GM18526 (cell line): Measurements from ENCODE around the gene HMGCS1.

Experiments
- POLR2A ChIP-seq: IDR thresholded peaks from 3 replicates; pipeline ENCODE4 v1.6.1; 2011; ENCODE audit not compliant: insufficient read length; ENCODE audit errors: extremely low read depth

The HMGCS1 gene

DNA sequence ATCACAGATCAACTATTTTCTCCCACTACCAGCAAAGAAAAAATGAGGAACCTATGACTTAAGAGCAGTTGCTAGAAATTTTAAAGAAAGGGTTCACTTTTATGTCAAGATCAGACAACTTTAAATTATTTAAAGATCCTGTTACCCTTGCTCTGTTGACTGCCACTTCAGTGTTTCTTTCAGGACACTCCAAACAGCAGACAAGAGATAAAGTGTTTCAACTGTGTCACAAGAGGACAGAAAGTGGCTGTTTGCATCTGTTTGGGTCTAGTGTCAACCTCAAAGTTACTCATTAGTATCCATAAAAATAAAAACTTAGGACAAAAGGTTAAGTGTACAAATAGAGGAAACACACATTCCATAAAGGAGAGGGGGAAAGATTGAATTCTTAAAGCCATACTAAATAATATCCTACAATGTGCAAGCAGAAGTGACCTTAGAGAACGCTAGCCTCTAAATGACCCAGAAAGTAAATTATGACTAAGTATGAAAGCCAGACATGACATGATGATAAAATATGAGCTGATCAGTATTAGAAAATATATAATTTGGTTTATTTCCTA is 24.9 kb downstream of the HMGCS1 start:
- TF ChIP-seq POLR2A, result no peak

DNA sequence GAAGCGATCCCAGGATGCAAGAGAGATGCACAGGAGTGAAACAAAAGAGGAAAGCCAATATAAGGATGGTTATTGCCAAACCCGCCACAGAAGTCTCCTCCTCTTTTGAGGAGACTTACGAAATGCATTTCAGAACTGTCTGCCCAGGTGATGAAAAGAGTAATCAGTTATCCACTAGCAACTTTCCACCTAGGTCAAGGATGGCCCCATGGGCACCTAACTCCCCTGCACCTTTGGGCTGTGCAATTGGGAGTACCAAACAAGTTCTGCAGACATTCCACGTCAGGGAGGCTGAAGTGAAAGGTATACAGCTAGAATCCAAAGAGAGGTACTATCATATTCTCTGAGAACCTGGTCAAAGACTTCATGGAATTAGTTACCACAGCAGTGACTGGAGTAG is 25.7 kb downstream of the HMGCS1 start:
- no peak for TF ChIP-seq POLR2A

DNA sequence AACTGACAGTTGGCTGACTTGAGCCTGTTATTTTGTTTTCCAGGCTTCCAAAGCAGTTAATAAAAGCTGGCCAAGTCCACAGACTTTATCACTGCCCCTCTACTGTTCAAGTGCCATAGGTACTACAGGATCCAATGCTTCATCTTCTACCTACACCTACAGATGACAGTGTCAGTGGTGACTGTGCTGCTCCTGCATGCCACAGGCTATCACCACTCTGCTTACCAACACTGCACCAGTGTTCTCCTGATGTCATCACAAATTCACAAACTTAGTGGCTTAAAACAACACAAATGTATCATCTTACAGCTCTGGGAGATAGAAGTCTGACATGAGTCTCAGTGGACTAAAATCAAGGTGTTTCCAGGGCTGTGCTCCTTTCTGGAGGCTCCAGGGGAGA is 26.6 kb downstream of the HMGCS1 start:
- TF ChIP-seq POLR2A, result no peak

DNA sequence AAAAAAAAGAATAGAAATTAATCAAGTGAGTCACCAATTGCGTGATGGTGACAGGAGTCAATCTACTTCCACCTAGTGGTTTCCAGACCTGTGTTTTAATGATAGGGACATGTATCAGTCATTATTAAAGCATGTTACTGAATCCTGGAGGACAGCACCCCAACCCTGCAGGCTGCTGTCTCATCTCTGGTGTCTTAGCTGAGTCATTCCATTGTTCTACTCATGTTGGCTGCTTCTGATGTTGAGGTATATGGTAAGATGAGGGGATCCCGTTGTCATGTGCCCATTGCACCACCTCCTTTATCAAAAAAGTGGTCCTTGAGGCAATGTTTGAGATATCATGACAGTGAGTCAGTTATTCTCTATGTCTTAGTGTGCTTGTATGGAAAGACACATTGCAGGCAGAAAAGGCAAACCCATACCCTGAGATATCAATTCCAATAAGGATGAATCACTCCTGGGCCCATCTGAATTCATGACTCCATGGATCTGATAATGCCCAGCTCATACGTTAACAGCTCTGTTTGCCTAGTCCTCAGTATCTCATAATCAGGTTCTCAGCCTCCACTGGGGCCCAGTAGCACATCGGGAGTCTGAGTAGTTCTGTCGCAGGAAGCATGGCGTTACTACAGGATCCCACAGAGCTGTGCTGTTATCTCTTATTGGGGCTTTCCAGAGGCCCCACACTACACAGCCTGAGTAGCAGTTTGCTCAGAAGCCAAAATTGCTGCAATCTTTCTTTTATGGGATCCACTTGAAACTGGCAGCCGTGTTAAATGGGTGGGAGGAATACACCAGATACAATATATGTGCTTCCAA is 31.2 kb downstream of the HMGCS1 start:
- TF ChIP-seq POLR2A, result no peak

DNA sequence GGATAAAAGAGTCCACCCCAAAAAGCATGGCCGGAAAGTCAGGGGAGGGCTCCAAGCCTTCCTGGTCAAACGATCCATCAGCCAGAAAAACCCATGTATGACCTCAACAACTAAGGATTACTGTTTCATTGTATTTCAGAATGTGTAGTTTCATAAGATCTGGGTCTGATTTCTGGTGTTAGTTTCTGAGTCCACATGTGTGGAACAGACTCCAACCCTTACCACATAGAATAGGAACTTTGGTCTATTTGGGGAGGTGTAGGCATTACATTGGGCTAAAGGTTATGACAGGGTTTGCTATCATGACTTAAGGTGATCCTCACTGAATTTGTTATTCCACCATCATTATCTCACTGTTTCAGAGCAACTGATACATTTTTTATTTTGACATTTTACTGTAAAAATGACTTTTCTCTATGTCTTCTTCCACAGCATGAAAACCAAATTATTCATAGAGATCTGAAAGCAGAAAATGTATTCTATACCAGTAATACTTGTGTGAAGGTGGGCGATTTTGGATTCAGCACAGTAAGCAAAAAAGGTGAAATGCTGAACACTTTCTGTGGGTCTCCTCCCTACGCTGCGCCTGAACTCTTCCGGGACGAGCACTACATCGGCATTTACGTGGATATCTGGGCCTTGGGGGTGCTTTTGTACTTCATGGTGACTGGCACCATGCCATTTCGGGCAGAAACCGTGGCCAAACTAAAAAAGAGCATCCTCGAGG is 33.5 kb downstream of the HMGCS1 start:
- no peak for TF ChIP-seq POLR2A

DNA sequence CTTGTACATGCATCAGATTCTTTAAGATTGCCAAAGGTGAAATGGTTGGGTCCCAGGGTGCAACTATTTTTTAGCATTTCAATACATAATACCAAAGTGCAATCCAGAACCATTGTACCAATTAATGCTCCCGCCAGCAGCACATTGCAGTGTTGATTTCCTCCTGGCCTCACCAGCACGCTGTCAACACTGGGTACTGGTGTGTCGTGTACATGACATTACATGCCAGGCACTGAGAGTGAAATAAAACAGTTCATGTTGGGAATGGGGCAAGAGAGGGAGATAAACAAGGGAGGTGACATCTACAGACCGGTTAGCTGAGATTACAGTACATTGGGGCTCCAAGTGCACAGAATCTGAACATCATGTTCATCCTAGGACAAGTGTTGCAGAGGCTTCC is 37.8 kb downstream of the HMGCS1 start:
- TF ChIP-seq POLR2A, result no peak

DNA sequence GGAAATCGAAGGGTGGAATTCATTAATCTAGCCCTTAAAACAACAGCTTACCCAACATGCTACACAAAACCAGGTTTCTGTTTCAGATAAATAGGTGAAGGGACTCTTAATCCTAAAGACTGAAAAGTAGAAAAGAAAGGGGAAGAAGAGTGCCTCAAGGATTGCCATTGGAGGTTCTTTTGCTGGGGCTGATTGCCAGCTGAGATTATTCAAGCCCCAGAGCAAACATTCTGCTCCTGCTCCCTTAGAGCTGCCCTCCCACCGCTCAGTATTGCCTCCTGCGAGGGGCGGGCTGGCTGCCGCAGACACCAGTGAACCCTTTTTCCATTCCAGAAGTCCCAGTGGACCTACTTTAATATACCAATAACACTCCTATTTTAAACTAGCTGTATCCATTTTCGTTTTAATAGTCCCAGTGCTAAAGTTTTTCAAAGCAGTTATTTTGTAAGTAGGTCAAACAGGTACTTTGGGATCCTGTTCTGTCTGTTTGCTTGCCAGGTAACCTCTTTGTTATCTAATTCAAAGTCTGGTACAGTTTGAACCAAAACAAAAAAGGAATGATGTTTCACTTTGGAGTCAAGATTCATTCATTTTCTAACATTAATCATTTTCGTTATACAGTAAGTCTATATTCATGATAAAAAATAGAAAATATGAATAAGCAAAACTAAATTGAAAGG is 38.6 kb downstream of the HMGCS1 start:
- no peak for TF ChIP-seq POLR2A

DNA sequence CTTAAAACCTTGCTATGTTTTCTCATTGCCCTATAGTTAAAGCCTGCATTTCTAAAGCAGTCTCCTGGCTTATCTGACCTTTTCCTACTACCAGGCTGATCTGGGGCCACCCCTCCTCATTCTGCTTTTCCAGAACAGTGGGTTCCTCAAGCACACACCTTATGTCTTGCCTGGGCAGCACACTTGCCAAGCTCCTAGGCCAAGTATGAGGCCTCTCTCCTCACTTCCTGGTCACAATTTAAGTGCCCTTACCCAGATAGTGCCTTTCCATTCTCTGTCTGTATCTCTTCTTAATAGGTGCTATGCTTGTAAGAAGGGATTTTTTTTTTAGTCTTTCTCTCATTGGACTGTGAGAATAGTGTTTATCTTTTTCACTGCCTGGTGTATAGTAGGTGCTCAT is 39.7 kb downstream of the HMGCS1 start:
- no peak for TF ChIP-seq POLR2A

DNA sequence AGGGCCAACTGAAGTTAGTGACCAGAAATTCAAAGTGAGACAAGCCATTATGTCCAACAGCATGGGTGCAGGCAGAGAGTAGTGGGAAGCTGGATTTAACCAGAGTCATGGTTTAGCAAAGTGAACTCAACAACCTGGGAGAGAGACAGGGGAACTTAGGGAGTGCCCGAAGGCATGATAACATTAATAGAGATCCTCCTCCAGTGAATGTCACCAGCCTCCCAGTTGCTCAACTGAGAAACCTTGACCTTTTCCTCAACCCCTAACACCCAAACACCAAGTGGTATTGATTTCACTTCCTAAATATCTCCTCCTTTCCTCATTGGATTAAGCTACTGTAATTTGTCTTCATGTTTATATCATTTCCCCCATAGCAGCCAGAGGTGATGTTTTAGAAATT is 42.6 kb downstream of the HMGCS1 start:
- no peak for TF ChIP-seq POLR2A

DNA sequence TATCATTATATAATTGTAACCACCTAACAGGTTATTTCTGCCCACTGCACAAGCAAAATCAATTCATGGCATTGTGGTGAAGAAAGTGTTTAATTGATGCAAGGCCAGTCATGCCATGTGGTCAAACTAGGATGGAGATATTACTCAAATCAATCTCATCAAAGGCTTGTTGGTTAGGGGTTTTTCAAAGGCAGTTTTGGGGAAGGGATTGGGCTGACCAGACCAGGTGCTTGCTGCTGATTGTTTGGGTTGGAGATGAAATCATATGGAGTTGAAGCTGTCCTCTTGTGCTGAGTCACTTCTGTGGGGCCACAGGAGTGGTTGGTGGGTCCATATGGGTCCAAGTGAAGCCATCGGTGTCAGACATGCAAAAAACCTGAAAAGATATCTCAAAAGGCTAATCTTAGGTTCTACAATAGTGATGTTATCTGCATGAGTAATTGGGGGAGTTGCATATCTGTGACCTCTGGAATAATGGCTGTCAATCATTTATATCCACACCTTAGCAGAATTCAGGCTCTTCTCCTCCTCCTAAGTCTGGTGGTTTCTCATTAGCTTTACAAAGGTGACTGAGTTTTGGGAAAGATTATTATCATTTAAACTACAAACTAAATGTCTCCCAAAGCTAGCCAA is 44.9 kb downstream of the HMGCS1 start:
- TF ChIP-seq POLR2A, result no peak

DNA sequence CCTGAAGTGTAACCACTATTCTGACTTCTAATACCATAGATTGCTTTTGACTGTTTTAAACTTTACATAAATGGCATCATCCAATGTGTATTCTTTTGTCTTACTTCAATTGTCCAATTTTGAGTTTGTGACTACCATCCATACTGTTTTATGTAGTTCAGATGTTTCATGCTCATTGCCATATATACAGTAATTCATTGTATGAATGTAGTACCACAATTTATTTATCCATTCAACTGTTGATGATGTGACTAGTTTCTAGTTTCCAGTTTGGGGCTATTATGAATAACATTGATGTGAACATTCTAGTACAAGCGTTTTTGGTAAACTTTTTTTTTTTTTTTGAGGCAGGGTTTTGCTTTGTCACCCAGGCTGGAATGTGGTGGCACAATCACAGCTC is 55.1 kb downstream of the HMGCS1 start:
- TF ChIP-seq POLR2A, result no peak

DNA sequence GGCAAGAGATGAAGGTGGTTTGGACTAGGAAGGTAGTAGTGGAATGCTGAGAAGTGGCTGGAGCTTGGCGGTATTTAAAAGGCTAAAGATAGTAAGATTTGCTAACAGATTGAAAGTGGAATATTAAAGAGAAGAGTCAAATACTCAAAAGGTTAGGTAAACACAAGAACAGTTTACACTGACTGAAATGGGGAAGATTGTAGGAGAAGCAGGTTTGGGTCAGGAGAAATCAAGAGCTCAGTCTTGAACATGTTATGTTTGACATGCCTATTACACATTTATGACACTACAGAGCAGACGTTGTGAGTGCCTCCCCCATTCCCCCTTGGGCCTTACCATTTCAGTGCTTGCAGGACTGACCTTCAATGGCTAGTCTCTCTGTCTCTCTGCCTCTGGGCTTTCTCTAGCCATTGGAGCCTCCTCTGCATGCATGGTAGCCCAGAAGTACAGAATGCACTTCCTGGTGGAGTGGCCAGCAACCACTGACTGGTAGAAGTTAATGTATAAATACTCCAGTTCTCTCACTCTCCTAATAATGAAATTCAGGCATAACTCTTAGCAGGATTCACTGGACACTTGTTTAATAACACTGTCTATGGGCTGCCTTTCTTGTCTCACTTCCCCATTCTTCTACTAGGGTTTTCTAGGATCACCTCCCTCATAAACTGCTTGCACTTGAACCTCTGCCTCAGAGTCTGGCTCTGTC is 56.8 kb downstream of the HMGCS1 start:
- no peak for TF ChIP-seq POLR2A

DNA sequence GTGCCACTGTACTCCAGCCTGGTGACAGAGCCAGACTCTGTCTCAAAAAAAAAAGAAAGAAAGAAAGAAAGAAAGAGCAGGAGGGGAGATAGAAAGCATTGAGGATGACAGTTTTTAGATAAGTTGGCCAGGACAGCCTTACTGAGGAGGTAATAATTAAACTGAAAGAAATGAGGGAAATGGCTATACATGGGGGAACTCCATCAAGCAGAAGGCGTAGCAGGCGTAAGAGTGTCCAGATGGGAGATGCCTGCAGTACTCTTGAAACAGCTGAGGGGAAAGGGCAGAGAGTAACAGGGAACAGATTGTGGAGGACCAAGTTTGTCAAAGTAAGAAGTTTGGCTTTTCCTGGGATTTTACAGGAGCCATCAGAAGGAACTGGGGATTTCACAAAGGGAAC is 57.5 kb downstream of the HMGCS1 start:
- TF ChIP-seq POLR2A, result no peak

DNA sequence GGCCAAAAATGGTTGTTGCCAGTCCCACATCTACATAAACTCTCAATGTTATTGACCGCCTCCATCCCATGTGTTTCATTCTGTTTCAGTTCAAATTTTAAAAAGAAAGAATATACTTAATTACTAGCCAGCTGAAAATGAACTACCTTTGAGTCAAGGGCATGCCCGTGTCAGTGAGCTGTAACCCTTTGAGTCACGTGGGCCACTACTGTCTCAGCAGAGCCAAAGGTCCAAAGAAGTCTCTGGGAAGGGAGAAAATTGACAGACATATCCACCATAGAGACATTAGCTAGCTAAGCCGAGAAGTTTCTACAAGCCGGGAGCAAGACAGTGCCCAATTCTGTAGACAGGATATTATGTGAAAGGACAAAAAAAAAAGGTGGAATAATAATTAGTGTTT is 61.5 kb downstream of the HMGCS1 start:
- no peak for TF ChIP-seq POLR2A
